Rectal smooth muscle tissue (tissue), 1 donor: ENCODE data around the gene NEUROD2.

Experiments used
- H3K27ac ChIP-seq: one replicate; pipeline ENCODE4 v1.7.0; 2013; ENCODE audit warnings: low read depth, low read length, inconsistent platforms
- H3K27me3 ChIP-seq: one replicate; pipeline ENCODE4 v1.7.0; 2013; ENCODE audit warnings: low read length; ENCODE audit not compliant: control insufficient read depth, insufficient read depth
- H3K36me3 ChIP-seq: one replicate; pipeline ENCODE4 v1.7.0; 2013; ENCODE audit warnings: low read length; ENCODE audit not compliant: control insufficient read depth, insufficient read depth
- H3K4me1 ChIP-seq: one replicate; pipeline ENCODE4 v1.7.0; 2013; ENCODE audit warnings: low read length; ENCODE audit not compliant: control insufficient read depth, insufficient read depth
- H3K4me3 ChIP-seq: one replicate; pipeline ENCODE4 v1.7.0; 2013; ENCODE audit warnings: low read length
- H3K9ac ChIP-seq: one replicate; pipeline ENCODE4 v1.7.0; 2013; ENCODE audit warnings: low read length

The NEUROD2 gene

GRCh38 chr17:39566094-39566850, 41.4 kb downstream of the NEUROD2 start:
- Histone ChIP-seq H3K27ac (no peak overlapping the region), H3K9ac (no peak overlapping the region), H3K4me1 (no peaks in the 10 kb centered on the region), H3K36me3 (peaks cover 11% of the 10 kb centered on the region), H3K4me3 (no peak overlapping the region), H3K27me3 (no peaks in the 10 kb centered on the region)

DNA sequence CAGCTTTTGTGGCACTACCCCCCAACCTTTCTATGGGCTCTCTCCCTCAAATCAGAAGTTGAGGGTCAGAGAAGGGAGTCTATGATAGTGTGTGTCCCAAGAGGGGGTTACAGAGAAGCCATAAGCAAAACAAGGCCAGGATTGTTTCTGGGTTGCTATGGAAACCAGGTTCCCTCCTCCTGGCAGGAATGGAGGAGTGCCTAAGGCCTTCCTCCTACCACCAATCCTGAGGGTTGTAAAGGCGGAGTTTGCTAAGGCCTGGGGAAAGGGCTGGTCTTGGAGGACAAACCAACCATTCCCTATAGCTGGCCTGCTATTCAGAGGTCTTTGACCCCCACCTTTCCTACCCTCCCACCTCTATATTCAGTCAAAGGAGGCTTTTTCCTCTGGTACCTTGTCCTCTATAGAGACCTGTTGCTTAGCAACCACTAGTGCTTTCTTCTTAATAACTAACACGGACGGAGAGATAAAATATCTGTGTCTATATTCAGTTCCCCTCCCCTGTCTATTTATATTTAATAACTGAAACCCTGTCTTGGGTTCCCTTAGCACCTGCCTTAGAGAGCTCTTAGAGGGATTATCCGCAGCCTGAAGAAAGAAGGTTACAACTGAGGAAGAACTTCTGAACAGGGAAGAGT, 43.4 kb downstream of the NEUROD2 start:
- Histone ChIP-seq H3K36me3 (peaks cover 11% of the 10 kb centered on the region), H3K9ac (no peak overlapping the region), H3K27ac (no peak overlapping the region), H3K4me3 (no peak overlapping the region), H3K4me1 (no peaks in the 10 kb centered on the region), H3K27me3 (no peaks in the 10 kb centered on the region)

- no peak overlapping the region for H3K4me3 ChIP-seq
- no peak overlapping the region for H3K27ac ChIP-seq
- H3K9ac ChIP-seq = no peak overlapping the region
- H3K36me3 ChIP-seq = peaks cover 7% of the 10 kb centered on the region
- no peaks in the 10 kb centered on the region for H3K4me1 ChIP-seq
- H3K27me3 ChIP-seq = no peaks in the 10 kb centered on the region
Observed at GRCh38 chr17:39563476-39563875, 44.2 kb downstream of the NEUROD2 start.

GRCh38 chr17:39562976-39563375, 44.7 kb downstream of the NEUROD2 start:
- H3K36me3 ChIP-seq = peaks cover 7% of the 10 kb centered on the region
- no peaks in the 10 kb centered on the region for H3K4me1 ChIP-seq
- H3K27ac ChIP-seq = no peak overlapping the region
- H3K27me3 ChIP-seq = no peaks in the 10 kb centered on the region
- H3K4me3 ChIP-seq = no peak overlapping the region
- H3K9ac ChIP-seq = no peak overlapping the region

GRCh38 chr17:39562395-39562794, 45.3 kb downstream of the NEUROD2 start:
- no peaks in the 10 kb centered on the region for H3K27me3 ChIP-seq
- H3K27ac ChIP-seq = no peak overlapping the region
- no peak overlapping the region for H3K4me3 ChIP-seq
- H3K36me3 ChIP-seq = peaks cover 2% of the 10 kb centered on the region
- no peak overlapping the region for H3K9ac ChIP-seq
- H3K4me1 ChIP-seq = no peaks in the 10 kb centered on the region

DNA sequence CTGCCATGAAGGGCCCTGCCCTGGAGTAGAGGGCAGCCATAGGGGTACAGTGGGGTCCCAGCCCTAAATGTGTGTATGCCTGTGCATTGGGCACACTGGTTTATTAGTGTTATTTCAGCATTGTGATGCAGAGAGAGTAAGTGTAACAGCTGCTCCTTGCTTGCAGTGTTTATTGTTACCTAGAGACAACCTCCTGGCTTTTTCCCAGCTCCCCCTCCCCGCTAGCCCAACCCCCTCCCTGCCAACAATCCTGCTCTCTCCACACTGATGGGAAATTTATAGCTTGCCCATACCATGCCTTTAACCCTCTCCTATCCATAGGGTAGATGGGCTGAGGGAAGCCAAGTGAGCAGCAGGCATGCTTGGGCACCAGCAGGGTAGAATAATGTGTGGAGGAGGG, 51.3 kb downstream of the NEUROD2 start:
- Histone ChIP-seq H3K4me3 (no peak overlapping the region), H3K36me3 (peaks cover 4% of the 10 kb centered on the region), H3K27ac (no peak overlapping the region), H3K27me3 (no peaks in the 10 kb centered on the region), H3K4me1 (no peaks in the 10 kb centered on the region), H3K9ac (no peak overlapping the region)

DNA sequence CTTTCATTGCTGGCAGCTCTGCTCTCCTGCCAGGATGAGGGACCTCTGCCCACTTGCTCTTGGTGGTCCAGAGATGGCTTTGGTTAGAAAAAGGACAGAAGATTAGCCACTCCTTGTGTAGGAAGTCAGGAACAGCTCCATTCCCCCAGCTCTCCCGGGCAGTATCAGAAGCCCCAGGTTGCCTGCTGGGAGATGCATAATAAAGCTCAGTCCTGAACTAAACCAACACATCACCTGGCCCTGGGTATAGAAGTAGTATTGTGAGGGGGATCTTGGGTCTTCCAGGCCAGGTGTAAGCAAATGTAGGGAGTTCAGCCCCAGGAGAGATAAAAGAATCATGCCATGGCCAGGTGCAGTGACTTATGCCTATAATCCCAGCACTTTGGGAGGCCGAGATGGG, 52.4 kb downstream of the NEUROD2 start:
- Histone ChIP-seq H3K27me3 (no peaks in the 10 kb centered on the region), H3K36me3 (peaks cover 6% of the 10 kb centered on the region), H3K9ac (no peak overlapping the region), H3K4me3 (no peak overlapping the region), H3K27ac (no peak overlapping the region), H3K4me1 (no peaks in the 10 kb centered on the region)
